Measurements from ENCODE around the gene CNST.
"Not testable (repeated sequence)": the region's sequence is repeated elsewhere in the genome, so short reads cannot be mapped to it uniquely, and the experiment has no call there.

CNST gene

DNA sequence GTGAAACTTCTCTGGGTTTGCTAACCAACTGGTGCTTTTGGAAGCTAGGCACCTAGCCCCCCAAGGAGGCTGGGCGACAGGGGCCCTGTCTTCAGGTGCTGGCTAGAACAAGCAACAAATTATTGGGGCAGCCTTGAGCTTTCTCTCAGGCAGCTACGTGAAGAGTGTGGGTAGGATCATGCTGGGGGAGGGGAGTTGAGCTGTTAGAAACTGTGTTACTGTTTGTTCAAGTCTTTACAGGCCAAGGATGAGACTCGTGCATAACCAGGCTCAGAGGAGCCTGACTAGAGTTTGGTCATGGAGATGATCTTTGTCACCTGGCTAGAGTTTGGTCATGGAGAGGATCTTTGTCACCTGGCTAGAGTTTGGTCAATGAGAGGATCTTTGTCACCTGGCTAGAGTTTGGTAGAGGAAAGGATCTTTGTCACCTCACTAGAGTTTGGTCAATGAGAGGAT is 145.3 kb downstream of the CNST start:
- DNase-seq, result no peak

DNA sequence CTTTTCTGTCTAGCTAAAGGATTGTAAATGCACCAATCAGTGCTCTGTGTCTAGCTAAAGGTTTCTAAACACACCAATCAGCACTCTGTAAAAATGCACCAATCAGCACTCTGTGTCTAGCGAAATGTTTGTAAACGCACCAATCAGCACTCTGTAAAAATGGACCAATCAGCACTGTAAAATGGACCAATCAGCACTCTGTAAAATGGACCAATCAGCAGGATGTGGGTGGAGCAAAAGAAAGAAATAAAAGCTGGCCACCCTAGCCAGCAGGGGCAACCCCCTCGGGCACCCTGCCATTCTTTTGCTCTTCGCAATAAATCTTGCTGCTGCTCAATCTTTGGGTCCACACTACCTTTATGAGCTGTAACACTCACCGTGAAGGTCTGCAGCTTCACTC is 146.2 kb downstream of the CNST start:
- not testable (repeated sequence) for DNase-seq
